Right cardiac atrium (tissue), 5 donors: ENCODE data around the gene RAB21. TPM values are rescaled to one million over a fixed set of nuclear protein-coding genes. Genes with fewer than 3 reads are reported as not detected.

ENCODE experiments used
- ATAC-seq, 2 donors: fragments of 200-7000 bp; cut with Tn5 transposase; one replicate each; pipeline versions ENCODE4 v1.8.0 to v1.9.1; 2020; ENCODE audit warnings: moderate library complexity in 2 of 2, mild to moderate bottlenecking in 1 of 2
- DNase-seq, 3 donors: peaks; one replicate each; pipeline ENCODE4 v3.0.0-alpha.2; 2020
- H3K27ac ChIP-seq: one replicate; pipeline ENCODE4 v1.5.1; 2013; ENCODE audit warnings: mild to moderate bottlenecking, low read length, control low read depth, moderate library complexity
- H3K27me3 ChIP-seq: one replicate; pipeline ENCODE4 v1.6.1; 2013; ENCODE audit not compliant: control insufficient read depth, insufficient read depth
- H3K4me1 ChIP-seq: one replicate; pipeline ENCODE4 v1.6.1; 2013; ENCODE audit warnings: low read length; ENCODE audit not compliant: control insufficient read depth, insufficient read depth
- H3K4me3 ChIP-seq: one replicate; pipeline ENCODE4 v1.5.1; 2013; ENCODE audit warnings: low read length, control low read depth
- H3K9me3 ChIP-seq: one replicate; pipeline ENCODE4 v1.6.1; 2013; ENCODE audit warnings: low read length; ENCODE audit not compliant: control insufficient read depth
- WGBS: extraction: QIAGEN DNeasy Blood & Tissue Kit; methylation state at CpG from one replicate; pipeline ENCODE4 v1.1.7; 2013; 5-methylcytosine and 5-hydroxymethylcytosine counted together
- intact Hi-C, 4 donors: fragments of 100-400 bp; cut with DNase I; formaldehyde crosslinking; loops; one replicate each; pipeline versions ENCODE4 v1.11.0 to v1.14.0; 2022 to 2023
- polyA plus RNA-seq: library from polyadenylated mRNA; stranded (reverse); fragments of 200-250 nt; gene quantifications from one replicate; pipeline ENCODE4 v1.2.3, GENCODE V29; 2013
- total RNA-seq, 4 donors: library from RNA; stranded (reverse); fragmentation: NEBNext Ultra II Directional; extraction: Animal tissue kit (Norgen Biotek cat#: 25700); gene quantifications; one replicate each; pipeline ENCODE4 v1.2.1, GENCODE V29; 2021
- donor health status: healthy with polysubstance abuse.
- donor health status: DM: no; HTN: yes; CAD: no.
- donor health status: DM: no; HTN: no; CAD: no.
- donor health status: DM: no; HTN: yes; CAD: no; lungs with severe emphysema.
- donor health status: DM: yes; HTN: yes; CAD: no.

The RAB21 gene
- total and polyA plus RNA-seq, 5 donors, result 51.1 to 152 (median 133) TPM

GRCh38 chr12:71727958-71728357 is 26.7 kb upstream of the RAB21 start:
- no peak overlapping the region for H3K27ac ChIP-seq
- H3K27me3 ChIP-seq, result no peaks in the 10 kb centered on the region
- H3K9me3 ChIP-seq, result no peaks in the 10 kb centered on the region
- no peaks in the 10 kb centered on the region for H3K4me1 ChIP-seq
- no peak for ATAC-seq
- no peak for DNase-seq
- intact Hi-C loops, result no loop called here
- WGBS, result 77% methylated on average over 5 of the region's 5 CpGs
- no peak overlapping the region for H3K4me3 ChIP-seq

GRCh38 chr12:71730936-71731335 is 23.7 kb upstream of the RAB21 start:
- H3K4me1 ChIP-seq, result no peaks in the 10 kb centered on the region
- DNase-seq (no peak), ATAC-seq (no peak)
- no peaks in the 10 kb centered on the region for H3K27me3 ChIP-seq
- intact Hi-C loops, result no loop called here
- WGBS, result 73% methylated on average over 7 of the region's 7 CpGs
- no peak overlapping the region for H3K27ac ChIP-seq
- H3K4me3 ChIP-seq, result no peak overlapping the region
- H3K9me3 ChIP-seq, result no peaks in the 10 kb centered on the region

- ATAC-seq (no peak), DNase-seq (no peak)
- H3K4me3 ChIP-seq, result no peak overlapping the region
- H3K9me3 ChIP-seq, result no peaks in the 10 kb centered on the region
- H3K27ac ChIP-seq, result no peak overlapping the region
- intact Hi-C loops, result no loop called here
- no peaks in the 10 kb centered on the region for H3K27me3 ChIP-seq
- no peaks in the 10 kb centered on the region for H3K4me1 ChIP-seq
- WGBS, result 71% methylated on average over 21 of the region's 21 CpGs
Measured at GRCh38 chr12:71731439-71732356, 23.0 kb upstream of the RAB21 start.

- DNase-seq (no peak), ATAC-seq (no peak)
- Histone ChIP-seq H3K4me3 (no peak overlapping the region), H3K27me3 (no peaks in the 10 kb centered on the region), H3K4me1 (no peaks in the 10 kb centered on the region), H3K27ac (no peak overlapping the region), H3K9me3 (no peaks in the 10 kb centered on the region)
- WGBS, result 81% methylated on average over 3 of the region's 3 CpGs
- intact Hi-C loops, result no loop called here
Measured at GRCh38 chr12:71732357-71732712, 22.3 kb upstream of the RAB21 start.

- H3K9me3 ChIP-seq, result no peaks in the 10 kb centered on the region
- no peak overlapping the region for H3K4me3 ChIP-seq
- intact Hi-C loops, result no loop called here
- H3K27ac ChIP-seq, result no peak overlapping the region
- H3K27me3 ChIP-seq, result no peaks in the 10 kb centered on the region
- WGBS, result 96% methylated on average over 1 of the region's 1 CpG
- no peak for DNase-seq
- H3K4me1 ChIP-seq, result no peaks in the 10 kb centered on the region
- ATAC-seq, result no peak
Measured at GRCh38 chr12:71737197-71737596, 17.5 kb upstream of the RAB21 start.

GRCh38 chr12:71742998-71743397 is 11.7 kb upstream of the RAB21 start:
- Histone ChIP-seq H3K27ac (no peak overlapping the region), H3K4me3 (no peak overlapping the region), H3K9me3 (no peaks in the 10 kb centered on the region), H3K4me1 (no peaks in the 10 kb centered on the region), H3K27me3 (no peaks in the 10 kb centered on the region)
- 0% methylated on average over 1 of the region's 1 CpG for WGBS
- no peak for ATAC-seq
- intact Hi-C loops, result no loop called here
- no peak for DNase-seq

GRCh38 chr12:71744522-71745300 is 10.0 kb upstream of the RAB21 start:
- Histone ChIP-seq H3K9me3 (no peaks in the 10 kb centered on the region), H3K4me1 (no peaks in the 10 kb centered on the region), H3K4me3 (no peak overlapping the region), H3K27ac (no peak overlapping the region), H3K27me3 (no peaks in the 10 kb centered on the region)
- ATAC-seq (no peak), DNase-seq (no peak)
- intact Hi-C loops, result loop anchor here in 3 of 4 donors (5.0 kb wide), 1 partner anchor 327 kb away; no protein-coding TSS in a partner anchor
- WGBS, result 85% methylated on average over 5 of the region's 5 CpGs

GRCh38 chr12:71746974-71747611 is 7.6 kb upstream of the RAB21 start:
- H3K4me3 ChIP-seq, result no peak overlapping the region
- intact Hi-C loops, result loop anchor here in 3 of 4 donors (5.0 kb wide), 1 partner anchor 330 kb away; no protein-coding TSS in a partner anchor
- DNase-seq (no peak), ATAC-seq (peak; percentile 76 to 82)
- no peak overlapping the region for H3K27ac ChIP-seq
- no peaks in the 10 kb centered on the region for H3K9me3 ChIP-seq
- no peaks in the 10 kb centered on the region for H3K27me3 ChIP-seq
- no peaks in the 10 kb centered on the region for H3K4me1 ChIP-seq
- WGBS, result 29% methylated on average over 4 of the region's 4 CpGs

GRCh38 chr12:71748081-71748850 is 6.4 kb upstream of the RAB21 start:
- intact Hi-C loops, result loop anchor here in 3 of 4 donors (5.0 kb wide), 1 partner anchor 331 kb away; no protein-coding TSS in a partner anchor
- H3K27me3 ChIP-seq, result no peaks in the 10 kb centered on the region
- ATAC-seq (no peak), DNase-seq (no peak)
- H3K9me3 ChIP-seq, result no peaks in the 10 kb centered on the region
- no peak overlapping the region for H3K27ac ChIP-seq
- H3K4me1 ChIP-seq, result no peaks in the 10 kb centered on the region
- H3K4me3 ChIP-seq, result no peak overlapping the region
- WGBS, result 42% methylated on average over 5 of the region's 5 CpGs

- WGBS, result 83% methylated on average over 1 of the region's 1 CpG
- DNase-seq, result no peak
- intact Hi-C loops, result loop anchor here (5.0 to 10.0 kb wide), 4 partner anchors 65 to 335 kb away; partner anchors contain the start of genes THAP2 (in 2 of the 4), ZFC3H1 (in 2 of the 4) and TMEM19 (in 1 of the 4)
Measured at GRCh38 chr12:71749666-71750065, 5.0 kb upstream of the RAB21 start.

More at GRCh38 chr12:71749666-71750065, 5.0 kb upstream of the RAB21 start:
- H3K4me3 ChIP-seq, result no peak overlapping the region
- H3K4me1 ChIP-seq, result no peaks in the 10 kb centered on the region
- H3K9me3 ChIP-seq, result no peaks in the 10 kb centered on the region
- no peak for ATAC-seq
- no peaks in the 10 kb centered on the region for H3K27me3 ChIP-seq
- no peak overlapping the region for H3K27ac ChIP-seq
